ENCODE measurements around the gene PON2. TPM values are rescaled to one million over a fixed set of nuclear protein-coding genes. Genes with fewer than 3 reads are reported as not detected.

The PON2 gene
- total RNA-seq, 1 experiment from 2014 or later: 141 TPM

GRCh38 chr7:95357623-95358022 is 77.2 kb downstream of the PON2 start:
- TF ChIP-seq CTCF (IDR thresholded peaks at IDR 0.05; ENCODE audit: insufficient read depth in 1 of 2, low read depth in 1 of 2, low read length in 1 of 2, severe bottlenecking in 1 of 2, unreplicated experiment in 1 of 2): peak; percentile 18 to 37
- H3K27ac Mint-ChIP-seq (ENCODE audit: unreplicated experiment): no peak overlapping the region
- no peak for DNase-seq
- ChIA-PET CTCF (interaction anchor here (1.3 kb wide), 1 partner anchor 120 kb away, joined by 3 read pairs; no protein-coding TSS in a partner anchor), POLR2A (no interaction called here)
- intact Hi-C loops (cut with micrococcal nuclease; ENCODE audit: unreplicated experiment): loop anchor here (1.0 to 5.0 kb wide), 2 partner anchors 121 to 330 kb away; no protein-coding TSS in a partner anchor
- no peak overlapping the region for H3K4me3 Mint-ChIP-seq (ENCODE audit: unreplicated experiment)
- no peaks in the 10 kb centered on the region for H3K4me1 ChIP-seq
- no peaks in the 10 kb centered on the region for H3K36me3 ChIP-seq (ENCODE audit: control insufficient read depth, insufficient read depth, low read length)
- BruUV-seq (replicated peaks): no TSS peak
- H3K36me3 Mint-ChIP-seq (ENCODE audit: insufficient read depth, unreplicated experiment): no peaks in the 10 kb centered on the region
- H3K9me3 Mint-ChIP-seq (ENCODE audit: unreplicated experiment): no peaks in the 10 kb centered on the region
- H3K9me3 ChIP-seq: peaks cover 7% of the 10 kb centered on the region; the same call in 1 of the 2 replicates
- H3K4me1 Mint-ChIP-seq (ENCODE audit: low read depth, unreplicated experiment): no peaks in the 10 kb centered on the region
- no peaks in the 10 kb centered on the region for H3K27me3 ChIP-seq (replicated peaks; ENCODE audit: control insufficient read depth, insufficient read depth, low read length)
- no peak overlapping the region for H3K4me3 ChIP-seq (ENCODE audit: low read depth, low read length)
- H3K27me3 Mint-ChIP-seq (ENCODE audit: insufficient read depth, unreplicated experiment): peaks cover 2% of the 10 kb centered on the region

Other genes starting within 250 kb of the PON2 start
- gene PON1, start 110.5 kb downstream of the PON2 start, total RNA-seq (2022): not detected in 2 replicates
- gene PON3, start 38.7 kb downstream of the PON2 start, total RNA-seq (2022): 13.4 and 15.0 TPM in 2 replicates
- gene ASB4, start 50.9 kb upstream of the PON2 start, total RNA-seq (2022): not detected in 2 replicates
- gene PDK4, start 161.5 kb upstream of the PON2 start, total RNA-seq (2022): 0.12 and 0.20 TPM in 2 replicates